T1000 (cell line): ENCODE data around the gene BARX1.

ENCODE experiments used
- DNase-seq: peaks from one replicate; lab custom pipeline; 2025; ENCODE audit warnings: mixed read lengths; lab: John Stamatoyannopoulos, UW

Gene BARX1

DNA sequence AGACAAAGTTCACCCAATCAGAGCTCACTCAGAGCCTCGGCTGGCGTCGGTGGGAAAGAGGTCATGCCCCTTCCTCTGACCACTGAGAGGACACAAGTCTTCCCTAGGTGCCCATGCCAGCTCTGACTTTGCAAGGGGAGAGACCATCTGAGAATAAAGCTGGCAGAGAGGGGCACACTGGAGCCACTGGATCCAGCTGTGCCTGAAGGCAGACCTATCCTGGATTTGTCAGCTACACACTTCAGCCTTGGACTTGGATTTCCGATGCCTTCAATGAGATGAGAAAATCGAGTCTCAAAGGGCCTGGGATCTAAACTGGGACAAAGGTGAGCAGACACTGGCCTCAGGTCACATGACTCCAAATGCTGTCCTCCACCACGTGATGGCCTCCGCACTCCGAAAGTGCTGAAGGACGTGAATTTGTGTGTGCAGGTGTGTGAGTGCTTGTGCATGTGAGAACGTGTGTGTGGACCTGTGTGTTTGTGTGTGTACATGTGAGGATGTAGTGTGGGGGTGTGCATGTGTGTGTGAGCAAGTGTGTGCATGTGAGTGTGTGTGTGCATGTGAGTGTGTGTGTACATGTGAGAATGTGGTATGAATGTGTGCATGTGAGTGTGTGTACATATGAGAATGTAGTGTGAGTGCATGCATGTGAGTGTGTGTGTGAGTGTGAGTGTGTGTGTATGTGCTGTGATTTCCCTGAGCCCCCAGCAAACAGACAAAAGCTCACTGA, 37.9 kb downstream of the BARX1 start:
- DNase-seq = no peak

DNA sequence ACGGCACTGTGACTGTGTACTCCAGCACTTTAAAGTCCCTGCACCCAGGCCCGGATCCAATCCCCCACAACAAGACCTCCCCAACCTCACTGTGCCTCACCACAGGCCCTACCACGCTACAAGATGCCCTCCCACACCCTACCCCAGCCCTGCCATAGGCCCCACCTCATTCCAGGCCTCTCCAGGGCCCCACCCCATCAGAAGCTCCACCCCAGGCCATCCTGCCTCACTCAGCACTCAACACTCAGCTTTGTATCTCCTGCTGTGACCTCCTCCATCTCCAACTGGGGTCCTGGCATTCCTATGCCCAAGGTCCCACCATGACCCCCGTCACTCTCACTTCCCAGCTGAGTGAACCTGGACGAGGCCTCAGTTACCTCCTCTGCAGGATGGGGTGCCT, 38.8 kb downstream of the BARX1 start:
- no peak for DNase-seq

DNA sequence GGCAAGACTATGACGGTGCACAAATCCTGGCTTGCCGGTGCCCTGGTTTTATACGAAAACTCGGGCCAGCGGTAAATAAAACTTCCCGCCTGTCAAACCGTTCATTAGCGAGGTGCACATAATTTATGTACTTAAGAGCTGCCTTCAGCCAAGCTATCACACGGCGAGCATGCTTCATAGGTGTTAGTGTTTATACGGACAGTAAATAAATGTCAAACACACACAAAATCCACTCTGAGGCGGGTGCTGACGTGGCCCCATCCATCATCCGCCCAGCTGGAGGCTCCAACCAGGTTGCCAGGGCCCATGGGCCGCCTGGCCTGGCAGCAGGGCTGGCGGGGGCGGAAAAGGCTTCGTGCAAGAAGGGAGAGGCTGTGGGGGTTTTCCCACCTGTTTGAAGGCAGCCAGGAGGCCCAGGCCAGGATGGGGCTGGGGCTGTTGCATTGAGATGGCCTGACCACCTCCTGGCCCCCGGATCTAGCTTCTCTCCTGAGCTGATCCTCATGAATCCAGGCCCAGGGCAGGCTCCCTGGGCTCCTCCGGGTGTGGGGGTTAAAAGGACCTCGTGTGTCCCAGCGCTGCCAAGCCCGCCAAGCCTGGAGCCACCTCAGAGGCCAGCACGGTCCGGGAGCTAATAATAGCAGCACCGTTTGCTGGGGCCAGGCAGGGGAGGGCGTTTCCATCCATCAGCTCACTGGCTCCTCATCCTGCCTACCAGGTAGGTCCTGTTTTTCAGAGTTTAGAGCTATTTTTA, 43.2 kb downstream of the BARX1 start:
- DNase-seq = no peak

DNA sequence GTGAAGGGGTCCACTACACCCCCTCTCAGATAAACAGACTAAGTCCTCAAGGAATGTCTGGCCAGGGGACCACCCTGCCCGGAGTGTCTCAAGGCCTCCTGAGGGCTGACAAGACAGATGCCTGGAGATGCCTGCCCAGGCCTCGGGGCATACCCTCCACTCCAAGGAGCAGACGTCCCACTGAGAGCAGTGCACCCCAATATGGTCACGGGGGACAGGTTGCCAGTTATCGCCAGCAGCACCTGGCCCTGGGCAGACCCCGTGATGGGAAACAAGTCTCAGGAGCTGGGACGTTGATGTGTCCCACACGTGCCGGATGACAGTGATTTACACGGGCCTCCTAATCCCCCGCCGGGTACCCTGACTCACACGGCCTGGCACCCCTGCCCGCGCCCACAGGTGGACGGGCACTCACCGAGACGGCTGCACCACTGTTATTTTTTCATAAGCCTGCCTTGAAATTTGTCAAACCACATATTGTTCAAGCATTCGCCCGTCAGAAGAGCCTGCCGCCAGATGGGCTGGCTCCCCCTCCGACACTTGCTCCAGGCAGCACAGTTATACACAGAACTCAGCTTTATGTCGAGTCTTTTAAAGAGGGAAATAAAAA, 43.9 kb downstream of the BARX1 start:
- DNase-seq = no peak

DNA sequence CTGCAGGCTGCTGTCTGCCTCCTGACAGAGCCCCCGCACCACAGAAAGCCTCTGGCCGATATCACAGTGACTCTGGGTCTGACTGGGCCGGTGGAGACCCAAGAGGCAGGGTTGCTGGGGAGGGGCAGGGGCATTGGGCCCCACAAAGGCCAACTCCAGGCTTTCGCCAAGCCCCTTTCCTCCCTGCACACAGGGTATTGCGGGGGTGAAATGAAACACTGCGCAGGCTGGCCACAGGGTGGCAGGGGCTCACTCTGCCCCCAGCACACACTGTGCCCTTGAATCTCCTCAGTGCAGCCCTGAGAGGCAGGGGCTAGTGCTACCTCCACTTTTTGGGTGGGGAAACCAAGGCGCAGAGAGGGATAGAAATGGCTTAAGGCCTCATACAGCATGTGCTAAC, 44.6 kb downstream of the BARX1 start:
- DNase-seq = no peak

DNA sequence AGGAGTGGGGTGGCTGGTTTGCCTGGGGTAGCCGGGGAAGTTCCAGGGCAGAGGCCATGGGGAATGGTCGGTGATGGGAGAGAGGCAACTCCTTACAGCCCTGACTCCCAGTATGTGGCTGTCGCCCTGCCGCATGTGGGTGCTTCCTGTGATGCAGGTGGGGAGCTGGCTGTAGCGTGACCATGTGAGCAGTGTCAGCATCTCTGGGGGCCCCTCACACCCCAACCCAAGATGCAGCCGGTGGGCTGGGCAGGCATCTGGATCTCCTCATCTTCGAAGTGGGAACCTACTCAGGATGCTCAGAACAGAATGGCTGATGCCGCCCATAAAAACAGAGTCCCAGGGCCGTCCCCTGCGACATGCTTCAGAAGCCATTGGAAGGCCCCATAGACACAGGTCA, 45.0 kb downstream of the BARX1 start:
- no peak for DNase-seq

DNA sequence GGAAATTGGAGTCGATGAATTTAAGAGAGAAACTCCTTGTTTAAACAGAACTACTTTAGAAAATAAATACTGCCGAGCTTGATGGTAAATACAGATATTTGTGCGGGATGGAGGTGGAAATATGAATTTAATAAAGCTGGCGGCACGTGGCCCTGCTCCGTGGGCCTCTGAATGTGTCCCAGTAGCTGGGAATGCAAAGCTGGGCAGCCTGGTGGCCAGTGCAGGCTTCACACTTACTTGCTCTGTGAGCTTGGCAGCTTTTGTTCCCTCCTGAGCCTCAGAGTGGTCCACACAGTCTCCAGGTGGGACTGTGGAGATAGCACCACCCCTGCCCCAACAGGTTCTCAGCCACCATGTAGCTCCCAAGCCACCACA, 45.9 kb downstream of the BARX1 start:
- DNase-seq = no peak

DNA sequence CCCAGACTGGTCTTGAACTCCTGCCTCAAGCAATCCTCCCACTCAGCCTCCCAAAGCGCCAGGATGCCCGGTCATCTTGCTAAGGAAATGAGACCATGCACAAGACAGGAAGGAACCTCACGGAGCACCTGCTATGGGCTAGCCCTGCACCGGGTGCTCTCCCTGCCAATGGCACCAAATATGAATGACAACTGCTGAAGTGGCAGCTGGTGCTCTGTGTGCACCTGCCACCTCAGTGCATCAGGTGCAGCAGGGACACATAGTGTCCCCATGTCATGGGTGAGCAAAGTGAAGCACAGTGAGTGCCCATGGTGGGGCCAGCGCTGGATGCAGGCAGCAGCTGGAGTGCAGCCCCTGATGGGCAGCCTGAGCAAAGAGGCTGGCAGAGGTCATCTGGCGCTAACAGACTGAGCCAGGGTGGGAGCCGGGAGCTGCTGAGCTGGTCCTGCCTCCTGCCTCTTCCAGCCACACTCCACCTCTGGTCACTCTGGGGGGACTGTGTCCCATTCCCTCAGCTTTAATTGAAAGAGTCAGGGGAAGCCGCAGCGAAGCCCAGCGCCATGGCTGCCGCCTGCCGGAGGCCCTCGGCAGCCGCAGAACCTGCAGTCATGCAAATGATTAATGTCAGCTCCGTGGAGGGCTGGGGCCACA, 46.4 kb downstream of the BARX1 start:
- no peak for DNase-seq

DNA sequence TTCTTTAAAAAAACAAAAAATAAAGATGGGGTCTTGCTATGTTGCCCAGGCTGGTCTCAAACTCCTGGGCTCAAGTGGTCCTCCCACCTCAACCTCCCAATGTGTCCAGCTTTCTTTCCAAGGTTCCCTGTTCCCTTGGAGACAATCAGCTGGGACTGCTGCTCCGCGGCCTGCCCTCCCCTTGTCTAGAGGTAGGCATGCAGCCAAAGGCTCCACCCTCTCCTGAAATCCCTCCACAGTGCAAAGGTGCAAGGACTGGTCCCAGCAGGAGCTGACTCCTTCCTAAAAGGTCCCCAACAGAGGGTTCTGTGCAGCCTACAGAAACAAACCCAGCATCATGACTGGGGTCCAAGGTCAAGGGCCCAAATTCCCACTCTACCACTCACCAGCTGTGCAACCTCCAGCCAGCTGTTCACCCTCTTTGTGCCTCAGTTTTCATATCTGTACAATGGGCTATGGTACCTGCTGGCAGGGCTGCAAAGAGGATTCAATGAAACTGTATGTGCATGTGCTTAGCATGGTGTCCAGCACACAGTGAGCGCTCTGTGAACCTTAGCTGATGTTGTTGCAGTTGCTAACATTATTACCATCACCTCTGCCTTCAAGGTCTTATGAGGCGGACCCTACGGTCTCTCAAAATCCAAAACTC, 47.5 kb downstream of the BARX1 start:
- DNase-seq = no peak

DNA sequence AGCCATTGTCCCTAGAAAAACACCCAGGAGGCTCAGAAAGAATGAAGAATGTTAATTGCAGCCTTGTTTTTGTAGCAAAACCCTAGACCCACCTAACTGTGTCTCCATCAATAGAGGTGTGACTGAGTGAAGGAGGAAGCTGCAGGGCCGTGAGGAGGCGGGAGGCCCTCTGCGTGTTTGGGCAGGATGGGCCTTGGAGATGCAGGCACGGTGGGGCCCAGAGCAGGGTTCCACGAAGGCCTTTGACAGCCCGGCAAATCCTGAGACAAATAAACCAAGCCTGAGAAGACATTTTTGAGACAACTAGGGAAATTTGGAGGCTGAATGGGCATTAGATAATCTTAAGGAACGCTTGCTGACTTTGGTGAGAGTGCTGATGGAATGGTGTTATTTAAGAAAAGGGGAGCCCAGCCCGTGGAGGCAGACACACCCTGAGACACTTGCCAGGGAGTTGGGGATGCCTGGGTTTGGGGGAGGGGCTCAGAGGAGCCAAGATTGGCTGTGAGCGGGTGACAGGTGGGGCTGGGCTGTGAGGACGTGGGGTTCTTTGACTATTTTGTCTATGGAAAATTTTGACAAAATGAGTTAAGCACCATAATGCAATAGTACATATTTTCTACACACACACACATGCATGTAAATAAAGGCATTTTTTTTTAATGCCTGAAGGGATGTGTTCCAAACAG, 48.8 kb downstream of the BARX1 start:
- no peak for DNase-seq

DNA sequence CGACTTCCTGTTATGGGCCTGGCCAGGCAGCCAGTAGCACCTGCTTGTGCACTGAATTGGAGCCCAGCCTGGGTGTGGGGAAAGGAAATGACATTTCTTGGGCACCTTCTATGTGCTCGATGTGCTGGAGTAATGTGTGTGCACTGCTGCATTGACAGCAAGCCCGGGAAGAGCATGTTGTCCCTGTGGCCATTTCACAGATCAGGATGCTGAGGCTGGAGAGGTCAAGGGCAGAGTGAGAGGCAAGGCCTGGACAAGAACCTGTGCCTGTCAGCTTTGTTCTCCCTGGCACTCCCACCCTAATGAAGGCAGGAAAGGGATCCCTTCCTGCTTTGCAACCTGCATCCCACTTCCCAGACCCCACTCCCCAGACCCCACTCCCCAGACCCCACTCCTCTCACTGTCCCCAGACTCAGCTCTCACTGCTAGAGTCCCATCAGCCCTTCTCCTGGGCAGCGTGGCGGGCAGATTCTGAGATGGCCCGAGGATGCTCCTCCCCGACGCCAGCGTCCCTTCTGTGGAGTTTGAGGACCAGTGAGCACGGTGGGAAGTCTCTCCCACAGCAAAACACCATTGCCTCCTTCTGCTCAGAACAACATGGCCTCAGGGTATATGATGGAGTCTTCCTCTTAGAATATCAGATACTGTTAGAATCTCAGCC, 49.6 kb downstream of the BARX1 start:
- DNase-seq = no peak

DNA sequence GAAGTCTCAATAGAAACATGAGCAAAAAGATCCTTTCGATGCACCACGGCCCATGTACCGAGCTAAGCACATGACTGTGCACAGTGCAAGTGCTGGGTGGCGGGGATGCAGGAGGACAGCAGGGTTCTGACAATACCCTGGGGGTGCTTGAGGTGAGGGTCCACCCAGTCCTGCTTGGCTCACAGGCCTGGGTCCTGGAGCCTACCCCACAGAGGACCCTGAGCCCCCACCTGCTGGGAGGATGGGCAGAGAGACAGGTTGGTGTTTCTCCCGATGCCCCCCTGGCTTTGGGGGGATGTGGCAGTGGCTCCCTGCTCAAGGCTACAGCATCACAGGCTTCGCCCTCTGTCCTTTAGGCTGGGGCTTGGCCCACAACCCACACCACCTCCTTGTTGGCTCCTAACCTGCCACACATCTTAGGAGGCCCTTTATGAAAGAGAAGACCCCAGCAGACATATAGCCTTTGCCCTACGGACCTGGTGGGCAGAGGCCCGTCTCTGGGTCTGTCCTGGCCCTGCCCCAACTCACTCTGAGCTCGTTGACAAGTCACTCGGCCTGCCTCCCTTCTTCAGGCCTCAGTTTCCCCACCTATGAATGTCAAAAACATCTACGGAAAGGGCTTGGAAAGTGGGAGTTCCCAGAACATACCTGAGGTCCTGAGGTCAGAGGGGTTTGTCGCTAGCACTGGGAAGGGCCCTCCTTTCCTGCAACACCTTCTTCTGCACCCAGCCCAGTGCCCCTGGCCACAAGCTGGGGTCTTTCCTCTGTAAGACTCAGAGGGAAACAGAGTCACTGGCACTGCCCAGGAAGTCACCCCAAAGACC, 50.3 kb downstream of the BARX1 start:
- no peak for DNase-seq

DNA sequence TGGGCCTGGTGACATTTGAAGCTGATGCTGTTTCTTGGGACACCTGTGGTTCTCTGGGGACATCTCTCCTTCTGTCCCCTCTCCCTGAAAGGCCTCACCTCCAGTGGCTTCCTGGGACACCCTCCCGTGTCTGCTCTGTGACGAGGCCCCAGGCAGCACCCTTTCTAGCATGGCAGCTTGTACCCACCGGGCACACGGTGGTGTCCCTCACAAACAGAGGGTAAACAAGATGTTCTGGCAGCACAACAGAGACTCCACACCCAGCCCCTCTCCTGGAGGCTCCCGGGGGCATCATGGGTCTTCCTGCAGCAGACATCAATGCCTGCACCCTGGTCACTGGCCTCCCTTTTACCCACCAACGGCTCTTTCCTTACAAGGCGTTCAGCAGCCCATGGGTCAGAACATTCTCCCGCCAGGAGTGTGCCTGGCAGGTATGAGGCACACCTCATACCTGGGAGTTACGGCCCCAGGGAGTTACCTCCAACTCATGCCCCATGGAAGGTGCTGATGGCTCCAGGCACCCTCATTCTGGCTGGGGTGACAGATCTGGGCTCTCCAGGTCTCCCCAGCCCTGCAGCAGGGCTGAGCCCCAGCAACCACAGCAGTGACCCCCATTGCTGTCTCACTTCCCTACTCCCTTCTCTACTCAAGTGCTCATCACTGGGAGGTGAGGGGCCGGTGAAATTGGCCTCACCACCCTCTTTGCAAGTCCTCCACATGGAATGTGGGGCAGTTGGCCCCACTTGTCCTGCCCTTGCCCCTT, 51.1 kb downstream of the BARX1 start:
- DNase-seq = no peak

DNA sequence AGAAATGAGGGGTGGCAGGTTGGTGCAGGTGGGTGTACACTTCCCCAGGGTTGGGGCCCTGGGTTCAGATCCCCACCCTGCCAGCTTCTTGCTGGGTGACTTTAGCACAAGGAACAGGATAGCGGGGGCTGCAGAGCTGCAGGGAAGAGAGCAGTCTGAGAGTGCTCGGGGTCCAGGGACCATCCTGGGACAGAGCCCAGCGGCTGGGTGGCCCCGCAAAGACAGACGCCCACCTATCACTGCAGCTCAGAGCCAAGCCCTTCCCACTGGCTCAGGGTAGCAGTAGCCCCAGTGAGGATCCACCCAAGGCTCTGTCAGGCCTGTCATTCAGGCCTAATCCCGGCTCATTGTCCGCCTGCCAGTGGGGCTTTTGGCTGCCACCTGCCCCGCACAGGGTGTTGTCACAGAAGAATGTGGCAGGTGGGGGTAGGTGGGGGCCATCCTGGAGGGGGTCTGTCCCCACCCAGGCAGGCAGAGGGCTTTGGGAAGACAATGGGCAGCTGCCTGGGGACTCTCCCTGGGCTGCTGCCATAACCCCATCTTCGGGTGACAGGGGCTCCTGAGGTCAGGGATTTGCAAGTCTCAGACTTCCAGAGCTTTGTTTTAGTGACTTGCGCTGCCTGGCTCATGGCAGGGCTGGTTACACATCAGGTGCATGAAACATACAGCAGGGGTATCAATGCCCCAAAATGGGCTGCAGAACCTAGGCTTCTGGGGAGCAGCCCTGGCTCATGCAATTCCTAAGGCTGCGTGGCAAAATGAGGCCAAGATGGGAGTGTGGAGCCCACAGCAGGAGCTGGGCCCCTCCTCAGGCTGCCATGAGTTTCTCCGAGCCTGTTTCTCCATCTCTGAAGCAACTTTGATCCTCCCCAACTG, 52.1 kb downstream of the BARX1 start:
- DNase-seq = no peak

DNA sequence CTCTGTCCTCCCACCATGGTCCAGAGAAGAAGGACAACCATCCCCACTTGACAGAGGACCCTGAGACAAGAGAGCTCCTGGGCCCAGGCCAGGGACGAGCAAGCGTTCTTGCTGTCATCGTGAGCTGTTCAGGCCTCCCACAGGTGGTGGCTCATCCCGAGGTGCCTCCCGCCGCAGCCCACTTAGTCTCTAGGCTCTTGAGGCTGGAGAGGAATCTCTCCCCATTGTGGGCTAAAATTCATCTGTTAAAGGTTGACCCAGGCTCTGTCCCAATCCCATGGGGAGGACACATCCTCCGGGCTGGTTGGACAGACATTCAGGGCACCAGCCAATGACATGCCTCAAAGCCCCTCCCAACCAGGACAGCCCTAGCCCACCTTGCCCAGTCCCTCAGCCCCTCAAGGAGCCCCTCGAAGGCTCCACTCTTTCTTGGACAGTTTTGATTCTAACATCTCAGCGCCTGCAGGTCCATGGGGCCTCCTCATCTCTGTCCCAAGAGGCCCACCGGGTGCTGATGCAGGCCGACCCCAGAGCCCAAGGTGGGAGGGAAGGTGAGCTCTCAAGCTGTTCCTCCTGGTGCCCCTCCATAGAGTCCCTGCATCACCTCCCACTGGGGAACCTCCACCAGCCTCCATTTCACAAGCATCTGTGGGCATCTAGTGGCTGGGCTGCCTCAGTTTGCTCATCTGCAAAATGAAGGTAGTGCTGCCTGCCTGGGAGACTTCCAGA, 52.9 kb downstream of the BARX1 start:
- no peak for DNase-seq
